ENCODE data around the gene PALB2. TPM values are rescaled to one million over a fixed set of nuclear protein-coding genes. Genes with fewer than 3 reads are reported as not detected.

PALB2 gene
- polyA plus RNA-seq, 1 experiment: 6.5 TPM

- Histone ChIP-seq H3K9me3 (ENCODE audit: control insufficient read depth, insufficient read depth, low read length) (no peaks in the 10 kb centered on the region), H3K4me3 (ENCODE audit: low read depth, low read length) (no peak overlapping the region), H3K27me3 (ENCODE audit: control insufficient read depth, insufficient read depth, low read length) (no peaks in the 10 kb centered on the region), H3K27ac (ENCODE audit: low read depth, low read length) (peak overlapping the region; percentile 21)
- CTCF ChIA-PET: interaction anchor here (0.6 to 1.1 kb wide), 2 partner anchors 18 to 36 kb away, joined by 4 to 9 read pairs; partner anchors contain the start of gene NDUFAB1
- no peak for TF ChIP-seq CTCF (IDR thresholded peaks at IDR 0.05; ENCODE audit: low read depth, low read length)
- POLR2A ChIA-PET: no interaction called here
- no peak for DNase-seq (ENCODE audit: low read depth, low spot score)
Measured at GRCh38 chr16:23578101-23578830, 62.8 kb downstream of the PALB2 start.

- Histone ChIP-seq H3K4me3 (ENCODE audit: low read depth, low read length) (no peak overlapping the region), H3K9me3 (ENCODE audit: control insufficient read depth, insufficient read depth, low read length) (no peaks in the 10 kb centered on the region), H3K27ac (ENCODE audit: low read depth, low read length) (no peak overlapping the region), H3K27me3 (ENCODE audit: control insufficient read depth, insufficient read depth, low read length) (no peaks in the 10 kb centered on the region)
- POLR2A ChIA-PET: no interaction called here
- no peak for DNase-seq (ENCODE audit: low read depth, low spot score)
- CTCF ChIA-PET: interaction anchor here (0.6 to 1.1 kb wide), 2 partner anchors 19 to 37 kb away, joined by 4 to 9 read pairs; partner anchors contain the start of gene NDUFAB1
- no peak for TF ChIP-seq CTCF (IDR thresholded peaks at IDR 0.05; ENCODE audit: low read depth, low read length)
Measured at GRCh38 chr16:23577493-23577892, 63.6 kb downstream of the PALB2 start.

GRCh38 chr16:23575834-23576233 is 65.3 kb downstream of the PALB2 start:
- no peak for TF ChIP-seq CTCF (IDR thresholded peaks at IDR 0.05; ENCODE audit: low read depth, low read length)
- DNase-seq (ENCODE audit: low read depth, low spot score): no peak
- no peak overlapping the region for H3K4me3 ChIP-seq (ENCODE audit: low read depth, low read length)
- CTCF ChIA-PET: interaction anchor here (1.0 kb wide), 1 partner anchor 21 kb away, joined by 3 read pairs; no protein-coding TSS in a partner anchor
- H3K9me3 ChIP-seq (ENCODE audit: control insufficient read depth, insufficient read depth, low read length): no peaks in the 10 kb centered on the region
- H3K27me3 ChIP-seq (ENCODE audit: control insufficient read depth, insufficient read depth, low read length): no peaks in the 10 kb centered on the region
- peak overlapping the region; percentile 34 for H3K27ac ChIP-seq (ENCODE audit: low read depth, low read length)
- POLR2A ChIA-PET: interaction anchor here (0.6 to 1.3 kb wide), 3 partner anchors 18 to 1103 kb away, joined by 3 to 6 read pairs (median 4); partner anchors contain the start of genes EARS2 and UBFD1

- no peak for DNase-seq (ENCODE audit: low read depth, low spot score)
- H3K27ac ChIP-seq (ENCODE audit: low read depth, low read length): no peak overlapping the region
- H3K27me3 ChIP-seq (ENCODE audit: control insufficient read depth, insufficient read depth, low read length): no peaks in the 10 kb centered on the region
- no peaks in the 10 kb centered on the region for H3K9me3 ChIP-seq (ENCODE audit: control insufficient read depth, insufficient read depth, low read length)
- TF ChIP-seq CTCF (IDR thresholded peaks at IDR 0.05; ENCODE audit: low read depth, low read length): no peak
- ChIA-PET CTCF (interaction anchor here (1.0 to 1.1 kb wide), 2 partner anchors 16 to 139 kb away, joined by 3 to 5 read pairs; partner anchors contain the start of gene UBFD1), POLR2A (interaction anchor here (0.7 kb wide), 2 partner anchors 17 to 29 kb away, joined by 3 to 4 read pairs; partner anchors contain the start of gene EARS2)
- H3K4me3 ChIP-seq (ENCODE audit: low read depth, low read length): no peak overlapping the region
Measured at GRCh38 chr16:23573817-23574216, 67.3 kb downstream of the PALB2 start.

- TF ChIP-seq CTCF (IDR thresholded peaks at IDR 0.05; ENCODE audit: low read depth, low read length): no peak
- ChIA-PET CTCF (no interaction called here), POLR2A (no interaction called here)
- Histone ChIP-seq H3K27ac (ENCODE audit: low read depth, low read length) (no peak overlapping the region), H3K27me3 (ENCODE audit: control insufficient read depth, insufficient read depth, low read length) (no peaks in the 10 kb centered on the region), H3K9me3 (ENCODE audit: control insufficient read depth, insufficient read depth, low read length) (no peaks in the 10 kb centered on the region), H3K4me3 (ENCODE audit: low read depth, low read length) (no peak overlapping the region)
- no peak for DNase-seq (ENCODE audit: low read depth, low spot score)
Measured at GRCh38 chr16:23572394-23572793, 68.7 kb downstream of the PALB2 start.

All from AG04450 (cell line).